GM12891 (cell line): ENCODE measurements around the gene ZBED6.

ENCODE experiments used
- POLR2A ChIP-seq: IDR thresholded peaks from 2 replicates; pipeline ENCODE4 v1.6.1; 2011; ENCODE audit warnings: low read depth, low read length, control low read depth
- POLR2AphosphoS5 ChIP-seq: IDR thresholded peaks from 2 replicates; pipeline ENCODE4 v1.6.1; 2011; ENCODE audit warnings: low read depth, low read length, control low read depth

DNA sequence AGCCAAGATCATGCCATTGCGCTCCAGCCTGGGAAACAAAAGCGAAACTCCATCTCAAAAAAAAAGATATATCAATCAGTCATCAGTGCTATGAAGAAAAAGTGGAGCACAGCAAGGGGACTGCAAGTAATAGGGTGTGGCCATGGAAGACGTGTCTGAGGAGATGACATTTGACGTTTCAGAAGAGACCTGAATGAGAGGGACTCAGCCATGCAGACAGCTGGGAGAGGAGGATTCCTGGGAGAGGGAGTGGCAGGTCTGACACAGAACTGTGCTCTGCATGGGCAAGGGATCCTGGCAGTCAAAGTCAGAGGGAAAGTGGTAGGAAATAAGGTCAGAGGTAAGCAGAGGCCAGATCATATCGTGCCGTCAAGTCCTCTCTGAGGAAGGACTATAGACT lies 27.2 kb upstream of the ZBED6 start:
- no peak for TF ChIP-seq POLR2A
- TF ChIP-seq POLR2AphosphoS5, result no peak
